H1 (cell line): ENCODE measurements around the gene LCE7A. TPM values are rescaled to one million over a fixed set of nuclear protein-coding genes. Genes with fewer than 3 reads are reported as not detected.

ENCODE experiments used
- CTCF ChIA-PET: fragments of 300-600 bp; sonication (Branson Sonifier 250); formaldehyde crosslinking; loops from one replicate; lab custom pipeline; 2021; ENCODE audit not compliant: partially characterized antibody; lab: Charles Lee
- POLR2A ChIA-PET: fragments of 300-600 bp; sonication (Branson Sonifier 250); formaldehyde crosslinking; loops from one replicate; lab custom pipeline; 2021; ENCODE audit warnings: inconsistent platforms; ENCODE audit not compliant: partially characterized antibody; lab: Charles Lee
- DNase-seq, 2 experiments: peaks; one replicate each; pipeline versions ENCODE4 v3.0.0 to v3.0.0-alpha.2; 2010 to 2022; ENCODE audit warnings: low spot score in 2 of 2, low read depth in 1 of 2, mixed read lengths in 1 of 2
- FAIRE-seq: peaks from 2 replicates; lab custom pipeline; 2011; peaks lifted over from hg19 to GRCh38; lab: Jason Lieb, UNC
- H2AFZ ChIP-seq: 2 replicates; pipeline ENCODE4 v1.8.1; 2012; ENCODE audit warnings: low read length, inconsistent platforms
- H2AK5ac ChIP-seq: 2 replicates; pipeline ENCODE4 v1.6.1; 2013; ENCODE audit warnings: low read depth, low read length
- H2BK120ac ChIP-seq: replicated peaks from 2 replicates; pipeline ENCODE3; 2013; ENCODE audit warnings: low read depth, low read length, inconsistent platforms
- H2BK12ac ChIP-seq: 2 replicates; pipeline ENCODE4 v1.6.1; 2013; ENCODE audit warnings: low read depth, low read length
- H2BK15ac ChIP-seq: 2 replicates; pipeline ENCODE4 v1.6.1; 2013; ENCODE audit warnings: low read length
- H2BK20ac ChIP-seq: 2 replicates; pipeline ENCODE4 v1.6.1; 2013; ENCODE audit warnings: low read length
- H2BK5ac ChIP-seq: 2 replicates; pipeline ENCODE4 v1.6.1; 2013; ENCODE audit warnings: low read depth, low read length
- H3K14ac ChIP-seq: 2 replicates; pipeline ENCODE4 v1.6.1; 2013; ENCODE audit warnings: inconsistent platforms; ENCODE audit not compliant: insufficient read length
- H3K18ac ChIP-seq: 2 replicates; pipeline ENCODE4 v1.6.1; 2013; ENCODE audit warnings: low read length; ENCODE audit errors: extremely low read depth
- H3K23ac ChIP-seq: 2 replicates; pipeline ENCODE4 v1.6.1; 2013; ENCODE audit warnings: inconsistent platforms; ENCODE audit not compliant: insufficient read length
- H3K23me2 ChIP-seq: 2 replicates; pipeline ENCODE4 v1.6.1; 2013; ENCODE audit warnings: low read depth, low read length
- H3K27ac ChIP-seq: 2 replicates; pipeline ENCODE4 v1.6.1; 2011; ENCODE audit warnings: low read depth, low read length, inconsistent platforms
- H3K27me3 ChIP-seq, 4 experiments: replicated peaks in 1 of 4; 1 replicate in 1 of 4; 2 replicates in 3 of 4; pipeline versions ENCODE4 v1.6.1 to v1.8.1; 2011 to 2013; ENCODE audit warnings: low read length in 3 of 4, mild to moderate bottlenecking in 3 of 4, inconsistent platforms in 2 of 4, mixed read lengths in 2 of 4, moderate library complexity in 1 of 4; ENCODE audit not compliant: control insufficient read depth in 3 of 4, insufficient read depth in 3 of 4; ENCODE audit errors: extremely low read depth in 1 of 4
- H3K36me3 ChIP-seq, 4 experiments: 2 replicates each; pipeline versions ENCODE4 v1.6.1 to v1.8.1; 2011 to 2013; ENCODE audit warnings: mild to moderate bottlenecking in 4 of 4, low read length in 3 of 4, moderate library complexity in 2 of 4, control low read depth in 1 of 4, inconsistent platforms in 1 of 4; ENCODE audit not compliant: insufficient read depth in 4 of 4, control insufficient read depth in 2 of 4
- H3K4ac ChIP-seq: replicated peaks from 2 replicates; pipeline ENCODE3; 2013; ENCODE audit warnings: low read length, low read depth, mixed read lengths, inconsistent platforms; ENCODE audit not compliant: insufficient read length
- H3K4me1 ChIP-seq, 4 experiments: replicated peaks in 1 of 4; 1 replicate in 1 of 4; 2 replicates in 3 of 4; pipeline versions ENCODE4 v1.6.1 to v1.8.1; 2011 to 2013; ENCODE audit warnings: low read length in 3 of 4, inconsistent platforms in 2 of 4, mixed read lengths in 1 of 4; ENCODE audit not compliant: insufficient read depth in 4 of 4, control insufficient read depth in 3 of 4
- H3K4me2 ChIP-seq, 2 experiments: 2 replicates each; pipeline versions ENCODE4 v1.6.1 to v1.8.1; 2011 to 2013; ENCODE audit warnings: low read depth in 2 of 2, low read length in 2 of 2, control low read depth in 1 of 2, inconsistent platforms in 1 of 2, mild to moderate bottlenecking in 1 of 2; ENCODE audit not compliant: insufficient read depth in 1 of 2
- H3K4me3 ChIP-seq, 4 experiments: fragments of 200-600, 300-600 bp in 1 of 4; sonication (generic), shearing (Covaris generic), sonication (Bioruptor Twin) in 1 of 4; 2 replicates each; pipeline versions ENCODE4 v1.5.1 to v1.8.1; 2011 to 2016; ENCODE audit warnings: low read length in 4 of 4, low read depth in 3 of 4, control low read depth in 2 of 4, inconsistent platforms in 2 of 4, mild to moderate bottlenecking in 2 of 4, mixed read lengths in 1 of 4, moderate library complexity in 1 of 4; ENCODE audit not compliant: insufficient read depth in 2 of 4; ENCODE audit errors: extremely low read depth in 1 of 4
- H3K56ac ChIP-seq: replicated peaks from 2 replicates; pipeline ENCODE3; 2013; ENCODE audit warnings: low read depth, mild to moderate bottlenecking, mixed read lengths, low read length, inconsistent platforms; ENCODE audit not compliant: insufficient read length
- H3K79me1 ChIP-seq: 2 replicates; pipeline ENCODE4 v1.6.1; 2013; ENCODE audit warnings: low read depth, low read length, control low read depth
- H3K79me2 ChIP-seq, 2 experiments: 2 replicates each; pipeline versions ENCODE4 v1.6.1 to v1.8.1; 2012 to 2013; ENCODE audit warnings: low read length in 2 of 2, mild to moderate bottlenecking in 2 of 2, inconsistent platforms in 1 of 2; ENCODE audit not compliant: insufficient read depth in 2 of 2, control insufficient read depth in 1 of 2
- H3K9ac ChIP-seq, 4 experiments: replicated peaks in 1 of 4; 1 replicate in 1 of 4; 2 replicates in 3 of 4; pipeline versions ENCODE4 v1.6.1 to v1.8.1; 2011 to 2013; ENCODE audit warnings: low read depth in 3 of 4, low read length in 3 of 4, control low read depth in 2 of 4, mild to moderate bottlenecking in 2 of 4, moderate library complexity in 2 of 4, inconsistent platforms in 1 of 4; ENCODE audit errors: extremely low read depth in 1 of 4
- H3K9me3 ChIP-seq, 2 experiments: 2 replicates each; pipeline versions ENCODE4 v1.6.1 to v1.8.1; 2012 to 2013; ENCODE audit warnings: mild to moderate bottlenecking in 2 of 2, moderate library complexity in 2 of 2, control low read depth in 1 of 2, inconsistent platforms in 1 of 2, low read depth in 1 of 2, low read length in 1 of 2, mixed read lengths in 1 of 2; ENCODE audit not compliant: insufficient read depth in 2 of 2
- H4K20me1 ChIP-seq, 2 experiments: replicated peaks in 1 of 2; 2 replicates each; pipeline versions ENCODE3 to v1.8.1; 2011 to 2013; ENCODE audit warnings: inconsistent platforms in 2 of 2, low read length in 2 of 2, mild to moderate bottlenecking in 1 of 2; ENCODE audit not compliant: insufficient read depth in 2 of 2, control insufficient read depth in 1 of 2
- H4K5ac ChIP-seq: 2 replicates; pipeline ENCODE4 v1.6.1; 2013; ENCODE audit warnings: low read length, low read depth, mixed read lengths, inconsistent platforms; ENCODE audit not compliant: insufficient read length
- H4K8ac ChIP-seq: 2 replicates; pipeline ENCODE4 v1.8.0; 2013; ENCODE audit warnings: mild to moderate bottlenecking, moderate library complexity, low read length, inconsistent platforms; ENCODE audit not compliant: insufficient read depth; ENCODE audit errors: extremely low read depth
- H4K91ac ChIP-seq: replicated peaks from 2 replicates; pipeline ENCODE3; 2013; ENCODE audit warnings: low read length, mixed read lengths, inconsistent platforms; ENCODE audit not compliant: insufficient read length
- CHD2 ChIP-seq: IDR thresholded peaks from 2 replicates; pipeline ENCODE4 v1.6.1; 2012; ENCODE audit warnings: low read length, improper control_type of control experiment
- TAF1 ChIP-seq: IDR thresholded peaks from 2 replicates; pipeline ENCODE4 v1.6.1; 2011; ENCODE audit warnings: mild to moderate bottlenecking, low read depth, low read length
- WGBS, 2 experiments: shearing (Covaris generic) in 1 of 2; methylation state at CpG; one replicate each; pipeline versions ENCODE4 v1.1.6 to v1.1.7; 2013 to 2015; ENCODE audit warnings: low lambda C conversion rate in 2 of 2, mixed read lengths in 2 of 2, inconsistent platforms in 1 of 2, low coverage in 1 of 2, missing lambda C conversion rate in 1 of 2; ENCODE audit not compliant: insufficient replicate concordance in 2 of 2, insufficient coverage in 1 of 2, insufficient read length in 1 of 2; ENCODE audit errors: extremely low coverage in 1 of 2, missing lambda C conversion rate in 1 of 2; 5-methylcytosine and 5-hydroxymethylcytosine counted together
- polyA plus RNA-seq, 7 experiments: library from polyadenylated mRNA; depleted of rRNA in 3 of 7; stranded (reverse) in 5 of 7; unstranded in 2 of 7; fragments of >200 nt in 5 of 7; fragments of 200-250 nt in 2 of 7; gene quantifications; 1 replicate in 5 of 7; 2 replicates in 1 of 7; 4 replicates in 1 of 7; pipeline versions ENCODE4 v1.2.1 to v1.2.3, GENCODE V29; 2011 to 2013; ENCODE audit warnings: missing spikeins in 2 of 7, mixed read lengths in 2 of 7
- total RNA-seq: library from RNA; stranded (reverse); fragmentation: NEBNext Ultra II Directional; extraction: Animal tissue kit (Norgen Biotek cat#: 25700); gene quantifications from 2 replicates; pipeline ENCODE4 v1.2.1, GENCODE V29; 2021

LCE7A gene
- total and polyA plus RNA-seq, 2 of the 8 experiments (the other 6 are each of a cell fraction or from before 2014, with no cell fraction given): not detected

GRCh38 chr1:152858062-152858461 is 1.7 kb upstream of the LCE7A start:
- no peak overlapping the region for H4K5ac ChIP-seq
- H2AFZ ChIP-seq: no peak overlapping the region
- H3K23ac ChIP-seq: no peak overlapping the region
- TF ChIP-seq TAF1 (no peak), CHD2 (no peak)
- H3K56ac ChIP-seq: no peak overlapping the region
- no peak overlapping the region for H3K4me2 ChIP-seq
- no peaks in the 10 kb centered on the region for H3K4me1 ChIP-seq
- no peak overlapping the region for H4K8ac ChIP-seq
- H2BK12ac ChIP-seq: no peak overlapping the region
- no peak overlapping the region for H3K18ac ChIP-seq
- no peak for FAIRE-seq
- no peak overlapping the region for H3K4me3 ChIP-seq
- H2BK5ac ChIP-seq: no peak overlapping the region
- no peaks in the 10 kb centered on the region for H3K23me2 ChIP-seq
- no peak for DNase-seq
- H3K9ac ChIP-seq: no peak overlapping the region
- no peak overlapping the region for H4K91ac ChIP-seq
- ChIA-PET POLR2A (no interaction called here), CTCF (no interaction called here)
- no peak overlapping the region for H2BK120ac ChIP-seq
- no peak overlapping the region for H3K14ac ChIP-seq
- H3K79me2 ChIP-seq: no peaks in the 10 kb centered on the region
- no peak overlapping the region for H3K27ac ChIP-seq
- H2BK20ac ChIP-seq: no peak overlapping the region
- H3K27me3 ChIP-seq: no peaks in the 10 kb centered on the region
- no peaks in the 10 kb centered on the region for H3K79me1 ChIP-seq
- no peak overlapping the region for H3K4ac ChIP-seq
- H2BK15ac ChIP-seq: no peak overlapping the region
- no peak overlapping the region for H2AK5ac ChIP-seq
- peaks cover 0 to 3% (median 0%) of the 10 kb centered on the region in 4 experiments; a peak in 1 of 8 replicates for H3K36me3 ChIP-seq
- WGBS, 2 experiments: 46% methylated on average over 1 of the region's 1 CpG; no CpG with 5 or more reads in 1 of the 2 experiments
- H4K20me1 ChIP-seq: no peaks in the 10 kb centered on the region
- peaks cover 80 to 94% of the 10 kb centered on the region in 2 experiments for H3K9me3 ChIP-seq
